Stomach (tissue), 4 donors: Measurements from ENCODE around the gene SLC25A42.

ENCODE experiments used
- EP300 ChIP-seq: sonication (generic); formaldehyde crosslinking; IDR thresholded peaks from one replicate; pipeline ENCODE4 v1.6.1; 2017; ENCODE audit warnings: antibody characterized with exemption
- POLR2A ChIP-seq, 4 donors: fragments of 450-650 bp; IDR thresholded peaks; one replicate each; pipeline ENCODE4 v1.6.1; 2016; ENCODE audit warnings: antibody characterized with exemption in 4 of 4, control low read depth in 2 of 4, mild to moderate bottlenecking in 1 of 4, moderate library complexity in 1 of 4
- POLR2AphosphoS5 ChIP-seq, 3 donors: sonication (generic); formaldehyde crosslinking; IDR thresholded peaks; one replicate each; pipeline ENCODE4 v1.6.1; 2016; ENCODE audit warnings: antibody characterized with exemption in 3 of 3
- TF ChIP-seq, protein P1 (sequence below), 7 experiments: fragments of 450-650 bp in 4 of 7; fragments of 200-600 bp in 3 of 7; sonication (generic) in 3 of 7; IDR thresholded peaks; one replicate each; pipeline ENCODE4 v1.5.1; 2016 to 2019; ENCODE audit warnings: antibody characterized with exemption in 7 of 7, control low read depth in 2 of 7, mild to moderate bottlenecking in 1 of 7

GRCh38 chr19:19064811-19065745, 1.3 kb downstream of the SLC25A42 start:
- TF ChIP-seq, protein P1, sequence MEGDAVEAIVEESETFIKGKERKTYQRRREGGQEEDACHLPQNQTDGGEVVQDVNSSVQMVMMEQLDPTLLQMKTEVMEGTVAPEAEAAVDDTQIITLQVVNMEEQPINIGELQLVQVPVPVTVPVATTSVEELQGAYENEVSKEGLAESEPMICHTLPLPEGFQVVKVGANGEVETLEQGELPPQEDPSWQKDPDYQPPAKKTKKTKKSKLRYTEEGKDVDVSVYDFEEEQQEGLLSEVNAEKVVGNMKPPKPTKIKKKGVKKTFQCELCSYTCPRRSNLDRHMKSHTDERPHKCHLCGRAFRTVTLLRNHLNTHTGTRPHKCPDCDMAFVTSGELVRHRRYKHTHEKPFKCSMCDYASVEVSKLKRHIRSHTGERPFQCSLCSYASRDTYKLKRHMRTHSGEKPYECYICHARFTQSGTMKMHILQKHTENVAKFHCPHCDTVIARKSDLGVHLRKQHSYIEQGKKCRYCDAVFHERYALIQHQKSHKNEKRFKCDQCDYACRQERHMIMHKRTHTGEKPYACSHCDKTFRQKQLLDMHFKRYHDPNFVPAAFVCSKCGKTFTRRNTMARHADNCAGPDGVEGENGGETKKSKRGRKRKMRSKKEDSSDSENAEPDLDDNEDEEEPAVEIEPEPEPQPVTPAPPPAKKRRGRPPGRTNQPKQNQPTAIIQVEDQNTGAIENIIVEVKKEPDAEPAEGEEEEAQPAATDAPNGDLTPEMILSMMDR (IDR thresholded peaks at IDR 0.05): no peak
- TF ChIP-seq EP300 (no peak), POLR2A (IDR thresholded peaks at IDR 0.05) (no peak), POLR2AphosphoS5 (IDR thresholded peaks at IDR 0.05) (no peak)
